Liver (tissue), 9 donors: Measurements from ENCODE around the gene WHRN. TPM values are rescaled to one million over a fixed set of nuclear protein-coding genes. Genes with fewer than 3 reads are reported as not detected.

Source experiments
- DNase-seq: peaks from one replicate; pipeline ENCODE4 v3.0.0-alpha.2; 2017; ENCODE audit warnings: low spot score
- H3K27ac ChIP-seq, 2 donors: one replicate each; pipeline ENCODE4 v1.7.0; 2013; ENCODE audit warnings: inconsistent platforms in 2 of 2, low read length in 2 of 2, control low read depth in 1 of 2, low read depth in 1 of 2, mild to moderate bottlenecking in 1 of 2
- H3K27me3 ChIP-seq, 4 donors: one replicate each; pipeline versions ENCODE4 v1.6.1 to v1.7.0; 2013; ENCODE audit warnings: low read length in 3 of 4, inconsistent platforms in 1 of 4, mild to moderate bottlenecking in 1 of 4, moderate library complexity in 1 of 4; ENCODE audit not compliant: control insufficient read depth in 4 of 4, insufficient read depth in 4 of 4
- H3K36me3 ChIP-seq, 4 donors: one replicate each; pipeline versions ENCODE4 v1.6.1 to v1.7.0; 2013; ENCODE audit warnings: low read length in 3 of 4, mild to moderate bottlenecking in 3 of 4, low read depth in 1 of 4, moderate library complexity in 1 of 4; ENCODE audit not compliant: control insufficient read depth in 4 of 4, insufficient read depth in 3 of 4
- H3K4me1 ChIP-seq, 4 donors: one replicate each; pipeline versions ENCODE4 v1.6.1 to v1.7.0; 2013; ENCODE audit warnings: low read length in 3 of 4, mild to moderate bottlenecking in 3 of 4, moderate library complexity in 1 of 4; ENCODE audit not compliant: control insufficient read depth in 4 of 4, insufficient read depth in 4 of 4
- H3K4me3 ChIP-seq, 3 donors: one replicate each; pipeline versions ENCODE4 v1.6.1 to v1.7.0; 2013; ENCODE audit warnings: low read length in 3 of 3, control low read depth in 1 of 3, low read depth in 1 of 3, mild to moderate bottlenecking in 1 of 3
- H3K9ac ChIP-seq, 2 donors: one replicate each; pipeline ENCODE4 v1.7.0; 2013; ENCODE audit warnings: low read length in 2 of 2, mild to moderate bottlenecking in 2 of 2, moderate library complexity in 2 of 2, control low read depth in 1 of 2, low read depth in 1 of 2
- H3K9me3 ChIP-seq, 4 donors: one replicate each; pipeline versions ENCODE4 v1.6.1 to v1.7.0; 2013; ENCODE audit warnings: low read length in 3 of 4; ENCODE audit not compliant: control insufficient read depth in 4 of 4
- CTCF ChIP-seq: fragments of 150-350 bp; IDR thresholded peaks from 2 replicates; pipeline ENCODE4 v1.5.1; 2017; ENCODE audit warnings: improper control_type of control experiment, low read depth, low read length; ENCODE audit not compliant: missing input control
- EGR1 ChIP-seq, 2 donors: IDR thresholded peaks; 2 replicates each; pipeline ENCODE4 v1.6.1; 2016 to 2018; ENCODE audit warnings: antibody characterized with exemption in 2 of 2, low read depth in 2 of 2
- FOXA1 ChIP-seq: IDR thresholded peaks from 2 replicates; pipeline ENCODE4 v1.6.1; 2016; ENCODE audit warnings: antibody characterized with exemption
- FOXA2 ChIP-seq: IDR thresholded peaks from 2 replicates; pipeline ENCODE4 v1.6.1; 2016; ENCODE audit warnings: antibody characterized with exemption
- HNF4A ChIP-seq, 2 donors: conservative IDR thresholded peaks; 2 replicates each; pipeline ENCODE4 v1.6.1; 2016; ENCODE audit warnings: antibody characterized with exemption in 2 of 2, mild to moderate bottlenecking in 2 of 2
- JUND ChIP-seq, 2 donors: IDR thresholded peaks; 2 replicates each; pipeline ENCODE4 v1.6.1; 2016; ENCODE audit warnings: antibody characterized with exemption in 2 of 2
- RAD21 ChIP-seq, 2 donors: IDR thresholded peaks; 2 replicates each; pipeline ENCODE4 v1.6.1; 2016; ENCODE audit warnings: antibody characterized with exemption in 2 of 2, mild to moderate bottlenecking in 2 of 2
- REST ChIP-seq: IDR thresholded peaks from 2 replicates; pipeline ENCODE4 v1.6.1; 2016; ENCODE audit warnings: antibody characterized with exemption, mild to moderate bottlenecking
- RXRA ChIP-seq, 2 donors: IDR thresholded peaks; 2 replicates each; pipeline ENCODE4 v1.6.1; 2017 to 2018; ENCODE audit warnings: antibody characterized with exemption in 2 of 2, mild to moderate bottlenecking in 1 of 2
- SP1 ChIP-seq: IDR thresholded peaks from 2 replicates; pipeline ENCODE4 v1.6.1; 2018; ENCODE audit warnings: antibody characterized with exemption, mild to moderate bottlenecking
- TAF1 ChIP-seq: conservative IDR thresholded peaks from 2 replicates; pipeline ENCODE4 v1.6.1; 2016; ENCODE audit warnings: antibody characterized with exemption, mild to moderate bottlenecking
- YY1 ChIP-seq: IDR thresholded peaks from 2 replicates; pipeline ENCODE4 v1.6.1; 2016; ENCODE audit warnings: antibody characterized with exemption, mild to moderate bottlenecking
- ZBTB33 ChIP-seq: IDR thresholded peaks from 2 replicates; pipeline ENCODE4 v1.6.1; 2016; ENCODE audit warnings: antibody characterized with exemption
- WGBS: extraction: QIAGEN DNeasy Blood & Tissue Kit; methylation state at CpG from one replicate; pipeline ENCODE4 v1.1.7; 2013; 5-methylcytosine and 5-hydroxymethylcytosine counted together
- polyA plus RNA-seq, 2 donors: library from polyadenylated mRNA; stranded (reverse) in 1 of 2; unstranded in 1 of 2; fragments of 200-250 nt in 1 of 2; fragments of >200 nt in 1 of 2; fragmentation: Nextera tagmentation in 1 of 2; extraction: Ambion mirVana in 1 of 2; gene quantifications; one replicate each; pipeline versions ENCODE4 v1.2.1 to v1.2.3, GENCODE V29; 2013 to 2015
- total RNA-seq, 2 donors: library from RNA; depleted of rRNA; stranded (reverse); fragments of >200 nt; gene quantifications; one replicate each; pipeline ENCODE4 v1.2.3, GENCODE V29; 2014
- donor health status: healthy.
- donor health status: healthy.
- donor health status: healthy.
- donor health status: healthy.
- donor health status: healthy.

WHRN gene
- total and polyA plus RNA-seq, 4 donors, result 0.42 to 1.9 (median 0.88) TPM

- H3K27me3 ChIP-seq, result no peaks in the 10 kb centered on the region
- no peak overlapping the region for H3K4me3 ChIP-seq
- DNase-seq, result no peak
- no peak overlapping the region for H3K9ac ChIP-seq
- no peak overlapping the region for H3K27ac ChIP-seq
- TF ChIP-seq SP1 (no peak), REST (no peak), FOXA2 (no peak), EGR1 (IDR thresholded peaks at IDR 0.05; ENCODE audit: low read depth in 2 of 2) (no peak), CTCF (no peak), TAF1 (no peak), JUND (IDR thresholded peaks at IDR 0.05) (no peak), FOXA1 (no peak), ZBTB33 (no peak), YY1 (no peak)
- no peaks in the 10 kb centered on the region for H3K4me1 ChIP-seq
- no peaks in the 10 kb centered on the region for H3K9me3 ChIP-seq
- H3K36me3 ChIP-seq, result no peaks in the 10 kb centered on the region
- WGBS, result 92% methylated on average over 3 of the region's 3 CpGs
These were observed 27.6 kb downstream of the WHRN start for GRCh38 chr9:114477642-114478041.

- Histone ChIP-seq H3K4me1 (no peaks in the 10 kb centered on the region), H3K27me3 (no peaks in the 10 kb centered on the region), H3K4me3 (no peak overlapping the region), H3K36me3 (no peaks in the 10 kb centered on the region), H3K27ac (no peak overlapping the region), H3K9me3 (no peaks in the 10 kb centered on the region), H3K9ac (no peak overlapping the region)
- 74% methylated on average over 9 of the region's 9 CpGs for WGBS
- no peak for DNase-seq
- no peak for TF ChIP-seq CTCF
- TF ChIP-seq RAD21 (IDR thresholded peaks at IDR 0.05), result no peak
- no peak for TF ChIP-seq HNF4A (conservative IDR thresholded peaks at IDR 0.05)
- TF ChIP-seq EGR1 (IDR thresholded peaks at IDR 0.05; ENCODE audit: low read depth in 2 of 2), result no peak
- no peak for TF ChIP-seq ZBTB33
- TF ChIP-seq SP1, result no peak
- no peak for TF ChIP-seq FOXA2
- no peak for TF ChIP-seq RXRA (IDR thresholded peaks at IDR 0.05)
- TF ChIP-seq JUND (IDR thresholded peaks at IDR 0.05), result no peak
These were observed 28.3 kb downstream of the WHRN start for GRCh38 chr9:114476891-114477469.
